Measurements from ENCODE around the gene KIRREL3.
"Not testable (repeated sequence)": the region's sequence is repeated elsewhere in the genome, so short reads cannot be mapped to it uniquely, and the experiment has no call there.

Gene KIRREL3

DNA sequence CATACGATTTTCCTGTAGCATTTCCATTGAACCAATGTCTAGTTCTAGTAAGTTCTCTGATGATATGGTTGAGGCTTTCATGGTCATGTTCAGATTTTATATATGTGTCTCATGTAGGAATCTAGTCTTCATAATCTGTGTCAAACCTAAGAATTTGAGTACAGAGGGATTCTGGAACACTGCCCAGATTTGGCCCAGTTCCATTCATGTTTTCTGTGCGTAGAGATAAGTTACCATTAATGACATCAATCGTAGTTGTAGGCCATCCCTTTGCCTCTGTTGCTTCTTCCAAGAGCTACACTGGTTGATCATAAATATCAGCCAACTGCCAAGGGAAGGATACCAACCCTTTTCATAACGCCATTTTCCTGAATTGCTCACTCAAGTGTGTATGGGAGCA is 621.8 kb downstream of the KIRREL3 start:
- TF ChIP-seq CTCF (IDR thresholded peaks at IDR 0.05; ENCODE audit: low read depth, low read length, missing control alignments): no peak
- H3K4me3 ChIP-seq (ENCODE audit: low read depth, low read length): no peak overlapping the region
- no peak for DNase-seq (ENCODE audit: low read depth)

DNA sequence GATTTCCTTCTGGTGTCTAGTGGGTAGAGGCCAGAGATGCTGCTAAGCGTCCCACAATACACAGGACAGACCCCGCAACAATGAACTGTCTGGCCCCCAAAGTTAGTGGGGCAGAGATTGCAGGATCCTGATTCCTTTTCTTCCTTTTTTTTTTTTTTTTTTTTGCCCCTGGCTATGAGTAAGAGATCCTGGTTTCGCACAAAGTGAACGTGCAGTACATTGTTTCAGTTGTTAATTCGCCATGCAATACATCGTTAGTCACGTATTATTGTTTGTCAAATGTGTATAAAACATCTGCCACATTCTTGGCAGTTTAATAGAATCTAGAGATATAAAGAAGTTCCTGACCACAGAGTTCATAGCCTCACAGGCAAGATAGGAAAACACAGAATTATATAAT is 624.8 kb downstream of the KIRREL3 start:
- TF ChIP-seq CTCF (IDR thresholded peaks at IDR 0.05; ENCODE audit: low read depth, low read length, missing control alignments): no peak
- no peak overlapping the region for H3K4me3 ChIP-seq (ENCODE audit: low read depth, low read length)
- no peak for DNase-seq (ENCODE audit: low read depth)

DNA sequence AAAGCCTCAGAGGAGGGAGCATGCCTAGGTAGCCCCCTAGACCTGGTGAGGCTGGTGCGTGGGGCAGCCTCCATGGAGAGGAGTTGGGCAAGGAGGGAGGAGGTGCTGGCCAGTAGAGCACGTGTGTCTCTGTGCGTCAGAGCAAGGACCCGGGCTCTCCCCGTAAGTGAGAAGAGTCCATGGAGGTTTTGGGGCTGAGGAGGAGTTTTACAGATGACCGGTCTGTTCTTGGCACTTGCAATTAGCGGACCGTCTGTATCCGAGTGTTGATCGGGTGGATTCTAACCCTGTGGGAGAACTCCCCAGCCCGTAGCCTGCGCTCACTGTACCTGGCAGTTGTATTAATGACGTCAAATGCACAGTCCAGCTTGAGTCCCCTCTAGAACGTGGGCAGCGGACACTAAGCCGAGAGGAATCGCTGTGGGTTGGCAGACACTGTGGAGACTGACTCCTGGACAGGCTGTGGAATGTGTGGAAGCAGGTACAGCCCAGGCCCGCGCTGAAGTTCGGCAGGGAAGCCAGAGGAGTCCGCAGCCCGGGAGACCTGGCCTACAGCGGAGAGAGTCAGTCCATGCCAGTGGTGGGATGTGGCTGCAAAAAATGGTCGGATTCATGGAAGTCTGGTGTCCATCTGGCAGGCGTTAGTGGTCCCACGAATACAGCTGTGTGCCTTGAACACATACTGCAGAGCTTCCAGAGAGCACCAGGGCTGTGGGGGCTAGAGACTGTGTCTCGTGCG is 625.8 kb downstream of the KIRREL3 start:
- not testable (repeated sequence) for H3K4me3 ChIP-seq (ENCODE audit: low read depth, low read length); DNase-seq (ENCODE audit: low read depth)

GRCh38 chr11:126373389-126374066 is 627.0 kb downstream of the KIRREL3 start:
- not testable (repeated sequence) for H3K4me3 ChIP-seq (ENCODE audit: low read depth, low read length); DNase-seq (ENCODE audit: low read depth)
